Tibial artery (tissue), 4 donors: ENCODE data around the gene NME5.

Source experiments
- DNase-seq, 2 donors: peaks; one replicate each; pipeline ENCODE4 v3.0.0-alpha.2; 2019
- H3K27ac ChIP-seq, 2 donors: fragments of 200-600 bp; sonication (generic) in 1 of 2; 1 replicate in 1 of 2; 2 replicates in 1 of 2; pipeline ENCODE4 v1.5.1; 2018 to 2019; ENCODE audit warnings: mild to moderate bottlenecking in 1 of 2
- H3K27me3 ChIP-seq, 2 donors: fragments of 200-600 bp; sonication (generic) in 1 of 2; one replicate each; pipeline versions ENCODE4 v1.5.1 to v1.6.0; 2016 to 2019
- H3K36me3 ChIP-seq, 3 donors: fragments of 200-600 bp; sonication (generic) in 2 of 3; one replicate each; pipeline ENCODE4 v1.5.1; 2016 to 2019; ENCODE audit warnings: mild to moderate bottlenecking in 2 of 3
- H3K4me1 ChIP-seq, 4 donors: fragments of 200-600 bp; sonication (generic) in 2 of 4; 1 replicate in 3 of 4; 2 replicates in 1 of 4; pipeline ENCODE4 v1.5.1; 2016 to 2019
- H3K4me3 ChIP-seq, 2 donors: fragments of 200-600 bp; sonication (generic) in 1 of 2; 1 replicate in 1 of 2; 2 replicates in 1 of 2; pipeline ENCODE4 v1.5.1; 2018 to 2019; ENCODE audit warnings: mild to moderate bottlenecking in 2 of 2
- H3K9me3 ChIP-seq, 3 donors: fragments of 200-600 bp; sonication (generic) in 1 of 3; one replicate each; pipeline ENCODE4 v1.5.1; 2016 to 2019
- CTCF ChIP-seq, 2 experiments: fragments of 200-600 bp in 1 of 2; fragments of 450-650 bp in 1 of 2; IDR thresholded peaks; one replicate each; pipeline ENCODE4 v1.5.1; 2017 to 2019; ENCODE audit warnings: antibody characterized with exemption in 2 of 2, mild to moderate bottlenecking in 1 of 2, moderate library complexity in 1 of 2
- intact Hi-C: fragments of 100-400 bp; cut with DNase I; formaldehyde crosslinking; loops from one replicate; pipeline ENCODE4 v1.15.0; 2023; ENCODE audit warnings: low total_unique reads

Gene NME5

GRCh38 chr5:138138949-138139780 lies at the start of gene NME5:
Gene NME5 (minus strand): TSS chr5:138139428. CDS start chr5:138138780, 648 bp downstream.
- TF ChIP-seq CTCF (IDR thresholded peaks at IDR 0.05) = no peak
- no peaks in the 10 kb centered on the region for H3K9me3 ChIP-seq
- DNase-seq = peak in 1 of 2 donors; percentile 30
- intact Hi-C loops = no loop called here
- H3K4me1 ChIP-seq = peaks cover 0 to 11% (median 4%) of the 10 kb centered on the region in 4 donors
- H3K27ac ChIP-seq = no peak within 1 kb of the TSS
- H3K4me3 ChIP-seq = peak within 1 kb of the TSS; percentile 50 to 54
- H3K36me3 ChIP-seq = no peaks in the 10 kb centered on the region
- no peaks in the 10 kb centered on the region for H3K27me3 ChIP-seq

GRCh38 chr5:138188626-138189025 lies 49.4 kb upstream of the NME5 start:
- intact Hi-C loops = no loop called here
- no peaks in the 10 kb centered on the region for H3K9me3 ChIP-seq
- DNase-seq = no peak
- no peak for TF ChIP-seq CTCF (IDR thresholded peaks at IDR 0.05)
- H3K27ac ChIP-seq = no peak overlapping the region
- H3K4me1 ChIP-seq = no peaks in the 10 kb centered on the region
- H3K4me3 ChIP-seq = no peak overlapping the region
- H3K27me3 ChIP-seq = no peaks in the 10 kb centered on the region
- peaks cover 52 to 99% (median 80%) of the 10 kb centered on the region in 3 donors for H3K36me3 ChIP-seq

GRCh38 chr5:138186002-138186447 lies 46.8 kb upstream of the NME5 start:
- Histone ChIP-seq H3K36me3 (peaks cover 41 to 81% (median 56%) of the 10 kb centered on the region in 3 donors), H3K27ac (no peak overlapping the region), H3K27me3 (no peaks in the 10 kb centered on the region), H3K4me3 (no peak overlapping the region), H3K9me3 (no peaks in the 10 kb centered on the region), H3K4me1 (no peaks in the 10 kb centered on the region)
- TF ChIP-seq CTCF (IDR thresholded peaks at IDR 0.05) = no peak
- intact Hi-C loops = no loop called here
- DNase-seq = no peak

GRCh38 chr5:138182808-138183207 lies 43.6 kb upstream of the NME5 start:
- no peak overlapping the region for H3K27ac ChIP-seq
- intact Hi-C loops = no loop called here
- DNase-seq = no peak
- TF ChIP-seq CTCF (IDR thresholded peaks at IDR 0.05) = no peak
- H3K9me3 ChIP-seq = no peaks in the 10 kb centered on the region
- no peaks in the 10 kb centered on the region for H3K27me3 ChIP-seq
- peaks cover 6 to 8% (median 6%) of the 10 kb centered on the region in 4 donors for H3K4me1 ChIP-seq
- H3K4me3 ChIP-seq = no peak overlapping the region
- H3K36me3 ChIP-seq = peaks cover 15 to 49% (median 28%) of the 10 kb centered on the region in 3 donors

- H3K4me1 ChIP-seq = peaks cover 6 to 28% (median 21%) of the 10 kb centered on the region in 4 donors
- intact Hi-C loops = no loop called here
- H3K4me3 ChIP-seq = no peak overlapping the region
- no peak overlapping the region for H3K27ac ChIP-seq
- H3K9me3 ChIP-seq = no peaks in the 10 kb centered on the region
- no peaks in the 10 kb centered on the region for H3K27me3 ChIP-seq
- no peak for DNase-seq
- H3K36me3 ChIP-seq = peaks cover 0 to 43% (median 11%) of the 10 kb centered on the region in 3 donors
- no peak for TF ChIP-seq CTCF (IDR thresholded peaks at IDR 0.05)
Measured at GRCh38 chr5:138180841-138181240, 41.6 kb upstream of the NME5 start.
